Measurements from ENCODE around the gene DCP1B. TPM values are rescaled to one million over a fixed set of nuclear protein-coding genes. Genes with fewer than 3 reads are reported as not detected.

DCP1B gene
- total and polyA plus RNA-seq, 2 experiments from 2014 or later = 27.8 to 27.9 TPM

DNA sequence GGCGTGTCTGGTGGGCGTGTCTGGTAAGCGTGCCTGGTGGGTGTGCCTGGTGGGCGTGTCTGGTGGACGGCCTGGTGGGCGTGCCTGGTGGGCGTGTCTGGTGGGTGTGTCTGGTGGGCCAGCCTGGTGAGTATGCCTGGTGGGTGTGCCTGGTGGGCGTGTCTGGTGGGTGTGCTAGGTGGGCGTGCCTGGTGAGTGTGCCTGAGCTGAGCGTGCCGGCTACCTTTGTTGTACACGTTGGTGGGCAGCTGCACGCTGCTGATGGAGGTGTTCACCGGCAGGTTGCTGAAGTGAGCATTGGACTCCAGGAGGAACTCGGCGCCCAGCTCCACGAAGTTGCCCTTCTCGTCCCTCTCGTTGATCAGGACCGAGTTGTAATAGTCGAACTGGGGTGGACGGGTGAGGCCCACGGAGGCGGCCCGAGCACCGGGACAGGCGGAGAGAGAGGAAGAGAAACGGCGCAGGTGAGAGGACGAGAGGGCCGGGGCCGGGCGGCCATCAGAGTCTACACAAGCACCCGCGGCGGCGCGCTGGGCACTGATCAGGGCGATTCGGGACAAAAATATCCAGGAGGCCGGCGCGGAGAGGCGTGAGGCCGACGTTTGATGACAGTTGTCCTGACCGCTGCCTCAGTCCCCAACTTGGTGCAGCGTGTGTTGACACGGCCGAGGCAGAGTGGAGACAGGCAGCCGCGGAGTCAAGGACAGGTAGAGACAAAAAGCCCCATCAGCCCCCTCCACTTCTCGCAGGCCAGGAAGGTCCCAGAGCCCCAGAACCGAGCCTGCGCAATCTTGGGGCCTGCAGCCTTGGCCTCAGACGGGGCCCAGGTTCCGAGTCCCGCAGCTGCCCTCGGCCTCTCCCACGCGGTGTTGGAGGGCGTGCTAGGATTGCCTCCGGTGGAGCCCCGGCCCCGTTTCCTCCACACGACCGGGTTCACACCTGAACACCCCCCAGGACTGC, 96.3 kb downstream of the DCP1B start:
- TF ChIP-seq, protein P1, sequence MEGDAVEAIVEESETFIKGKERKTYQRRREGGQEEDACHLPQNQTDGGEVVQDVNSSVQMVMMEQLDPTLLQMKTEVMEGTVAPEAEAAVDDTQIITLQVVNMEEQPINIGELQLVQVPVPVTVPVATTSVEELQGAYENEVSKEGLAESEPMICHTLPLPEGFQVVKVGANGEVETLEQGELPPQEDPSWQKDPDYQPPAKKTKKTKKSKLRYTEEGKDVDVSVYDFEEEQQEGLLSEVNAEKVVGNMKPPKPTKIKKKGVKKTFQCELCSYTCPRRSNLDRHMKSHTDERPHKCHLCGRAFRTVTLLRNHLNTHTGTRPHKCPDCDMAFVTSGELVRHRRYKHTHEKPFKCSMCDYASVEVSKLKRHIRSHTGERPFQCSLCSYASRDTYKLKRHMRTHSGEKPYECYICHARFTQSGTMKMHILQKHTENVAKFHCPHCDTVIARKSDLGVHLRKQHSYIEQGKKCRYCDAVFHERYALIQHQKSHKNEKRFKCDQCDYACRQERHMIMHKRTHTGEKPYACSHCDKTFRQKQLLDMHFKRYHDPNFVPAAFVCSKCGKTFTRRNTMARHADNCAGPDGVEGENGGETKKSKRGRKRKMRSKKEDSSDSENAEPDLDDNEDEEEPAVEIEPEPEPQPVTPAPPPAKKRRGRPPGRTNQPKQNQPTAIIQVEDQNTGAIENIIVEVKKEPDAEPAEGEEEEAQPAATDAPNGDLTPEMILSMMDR (IDR thresholded peaks at IDR 0.05; ENCODE audit: low read depth, low read length) = no peak
- Histone ChIP-seq H3K4me3 (no peak overlapping the region), H3K4me1 (ENCODE audit: low read depth) (no peaks in the 10 kb centered on the region), H3K27ac (no peak overlapping the region), H3K9me3 (ENCODE audit: low read depth) (no peaks in the 10 kb centered on the region), H3K36me3 (no peaks in the 10 kb centered on the region), H3K27me3 (no peaks in the 10 kb centered on the region)
- DNase-seq (ENCODE audit: low read depth in 1 of 2, low spot score in 1 of 2) = no peak

DNA sequence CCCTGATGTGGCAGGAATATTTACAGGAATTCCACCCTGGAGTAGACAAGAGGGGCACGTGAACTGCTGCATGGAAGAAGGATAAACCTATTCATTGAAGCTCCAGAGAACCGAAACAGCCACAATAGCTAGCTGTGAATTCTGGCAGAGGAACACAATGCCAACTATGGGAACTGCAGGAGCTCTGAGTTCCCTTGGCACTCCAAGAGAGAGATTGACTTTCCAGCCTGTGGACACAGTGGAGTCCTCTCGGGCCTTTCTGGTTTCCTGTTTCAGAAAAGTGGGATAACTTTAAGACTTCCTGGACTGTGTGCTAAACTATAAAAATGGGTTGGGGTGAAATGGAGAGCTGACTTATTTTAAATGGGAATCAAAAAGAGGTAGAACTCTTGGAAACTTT, 97.7 kb downstream of the DCP1B start:
- TF ChIP-seq, protein P1 (IDR thresholded peaks at IDR 0.05; ENCODE audit: low read depth, low read length) = no peak

DNA sequence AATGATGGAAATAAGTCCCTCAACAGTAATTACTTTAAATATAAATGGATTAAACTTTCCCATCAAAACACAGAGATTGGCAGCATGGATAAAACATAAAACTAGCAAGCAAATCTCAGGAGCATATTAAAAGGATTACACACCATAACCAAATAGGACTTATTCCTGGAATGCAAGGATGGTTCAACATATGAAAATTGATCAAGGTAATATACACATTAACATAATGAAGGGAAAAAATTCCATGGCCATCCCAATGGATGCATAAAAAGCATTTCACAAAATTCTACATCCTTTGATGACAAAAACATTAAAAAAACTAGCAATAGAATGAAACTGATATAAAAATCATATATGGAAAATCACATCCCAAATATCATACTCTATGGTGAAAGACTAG, 99.4 kb downstream of the DCP1B start:
- H3K9me3 ChIP-seq (ENCODE audit: low read depth) = no peaks in the 10 kb centered on the region
- H3K36me3 ChIP-seq = no peaks in the 10 kb centered on the region
- H3K4me1 ChIP-seq (ENCODE audit: low read depth) = no peaks in the 10 kb centered on the region
- H3K4me3 ChIP-seq = no peak overlapping the region
- no peak overlapping the region for H3K27ac ChIP-seq
- TF ChIP-seq, protein P1 (IDR thresholded peaks at IDR 0.05; ENCODE audit: low read depth, low read length) = no peak
- no peak for DNase-seq (ENCODE audit: low read depth in 1 of 2, low spot score in 1 of 2)
- no peaks in the 10 kb centered on the region for H3K27me3 ChIP-seq

More for the DNA sequence above, 97.7 kb downstream of the DCP1B start:
- no peak for DNase-seq (ENCODE audit: low read depth in 1 of 2, low spot score in 1 of 2)
- H3K4me1 ChIP-seq (ENCODE audit: low read depth) = no peaks in the 10 kb centered on the region
- H3K27me3 ChIP-seq = no peaks in the 10 kb centered on the region
- H3K9me3 ChIP-seq (ENCODE audit: low read depth) = no peaks in the 10 kb centered on the region
- no peak overlapping the region for H3K27ac ChIP-seq
- H3K36me3 ChIP-seq = no peaks in the 10 kb centered on the region
- H3K4me3 ChIP-seq = no peak overlapping the region

DNA sequence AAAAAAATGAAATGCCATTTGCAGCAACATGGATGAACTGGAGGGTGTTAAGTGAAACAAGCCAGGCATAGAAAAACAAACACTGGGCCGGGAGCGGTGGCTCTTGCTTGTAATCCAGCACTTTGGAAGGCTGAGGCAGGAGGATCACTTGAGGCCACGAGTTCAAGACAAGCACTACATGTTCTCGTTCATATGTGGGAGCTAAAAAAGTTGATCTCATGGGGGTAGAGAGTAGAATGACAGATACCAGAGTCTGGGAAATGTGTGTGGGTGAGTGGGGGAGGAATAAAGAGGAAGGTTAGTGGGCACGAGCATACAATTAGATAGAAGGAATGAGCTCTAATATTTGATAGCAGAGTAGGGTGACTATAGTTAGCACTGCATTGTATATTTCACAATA, 107.3 kb downstream of the DCP1B start:
- Histone ChIP-seq H3K27ac (no peak overlapping the region), H3K27me3 (no peaks in the 10 kb centered on the region), H3K4me3 (no peak overlapping the region), H3K36me3 (no peaks in the 10 kb centered on the region), H3K9me3 (ENCODE audit: low read depth) (no peaks in the 10 kb centered on the region), H3K4me1 (ENCODE audit: low read depth) (no peaks in the 10 kb centered on the region)
- DNase-seq (ENCODE audit: low read depth in 1 of 2, low spot score in 1 of 2) = no peak
- TF ChIP-seq, protein P1 (IDR thresholded peaks at IDR 0.05; ENCODE audit: low read depth, low read length) = no peak

Other genes starting within 250 kb of the DCP1B start
- gene LRTM2, start 183.9 kb downstream of the DCP1B start, total RNA-seq = not detected in 2 replicates
- gene LRTM2, start 183.9 kb downstream of the DCP1B start, polyA plus RNA-seq = not detected in 2 replicates
- 0.70 and 1.3 TPM in 2 replicates for gene CACNA2D4, start 85.8 kb downstream of the DCP1B start, total RNA-seq
- 0.39 and 1.3 TPM in 2 replicates for gene CACNA2D4, start 85.8 kb downstream of the DCP1B start, polyA plus RNA-seq
- 53.9 and 77.8 TPM in 2 replicates for gene CACNA1C, start 48.5 kb upstream of the DCP1B start, total RNA-seq
- 30.4 and 40.8 TPM in 2 replicates for gene CACNA1C, start 48.5 kb upstream of the DCP1B start, polyA plus RNA-seq